KMS-11 (cell line): ENCODE data around the gene INCENP.

Experiments
- H2AFZ ChIP-seq: fragments of 200-600 bp; sonication (generic); 2 replicates; pipeline ENCODE4 v1.6.1; 2016; ENCODE audit warnings: antibody characterized with exemption, mixed run types, low read depth
- H3K27ac ChIP-seq: fragments of 200-600 bp; sonication (generic); 2 replicates; pipeline ENCODE4 v1.6.1; 2016; ENCODE audit warnings: mild to moderate bottlenecking, mixed run types
- H3K27me3 ChIP-seq: fragments of 200-600 bp; sonication (generic); 2 replicates; pipeline ENCODE4 v1.6.1; 2017; ENCODE audit warnings: mild to moderate bottlenecking, low read depth, mixed run types, moderate library complexity; ENCODE audit not compliant: insufficient read depth
- H3K36me3 ChIP-seq: fragments of 200-600 bp; sonication (generic); 2 replicates; pipeline ENCODE4 v1.6.1; 2017; ENCODE audit warnings: mild to moderate bottlenecking, mixed run types; ENCODE audit not compliant: insufficient read depth
- H3K4me1 ChIP-seq: fragments of 200-600 bp; sonication (generic); 2 replicates; pipeline ENCODE4 v1.6.1; 2016; ENCODE audit warnings: mild to moderate bottlenecking, low read depth, mixed run types; ENCODE audit not compliant: poor library complexity, severe bottlenecking
- H3K4me2 ChIP-seq: fragments of 200-600 bp; sonication (generic); 2 replicates; pipeline ENCODE4 v1.7.0; 2016; ENCODE audit warnings: mild to moderate bottlenecking, mixed run types
- H3K4me3 ChIP-seq: fragments of 200-600 bp; sonication (generic); IDR thresholded peaks from 2 replicates; pipeline ENCODE4 v1.6.1; 2017; ENCODE audit warnings: low read depth, low read length, mixed read lengths; ENCODE audit not compliant: insufficient read depth
- H3K79me2 ChIP-seq: fragments of 200-600 bp; sonication (generic); 2 replicates; pipeline ENCODE4 v1.6.1; 2016; ENCODE audit warnings: low read depth, mixed run types; ENCODE audit not compliant: insufficient read depth
- H3K9ac ChIP-seq: fragments of 200-600 bp; sonication (generic); 2 replicates; pipeline ENCODE4 v1.6.1; 2016; ENCODE audit warnings: mild to moderate bottlenecking, mixed run types
- H4K20me1 ChIP-seq: fragments of 200-600 bp; sonication (generic); 2 replicates; pipeline ENCODE4 v1.6.1; 2016; ENCODE audit warnings: mild to moderate bottlenecking, mixed run types; ENCODE audit not compliant: insufficient read depth
- CTCF ChIP-seq: fragments of 200-600 bp; sonication (generic); conservative IDR thresholded peaks from 2 replicates; pipeline ENCODE4 v1.6.1; 2017; ENCODE audit warnings: low read depth, mild to moderate bottlenecking, antibody characterized with exemption, low read length, moderate library complexity, mixed read lengths

Gene INCENP

GRCh38 chr11:62108971-62109404 lies 14.8 kb upstream of the INCENP start:
- no peaks in the 10 kb centered on the region for H3K4me1 ChIP-seq
- H3K27ac ChIP-seq = no peak overlapping the region
- no peak overlapping the region for H3K4me3 ChIP-seq
- TF ChIP-seq CTCF = no peak
- H3K4me2 ChIP-seq = no peak overlapping the region
- no peaks in the 10 kb centered on the region for H3K36me3 ChIP-seq
- H3K79me2 ChIP-seq = no peaks in the 10 kb centered on the region
- H2AFZ ChIP-seq = no peak overlapping the region
- no peaks in the 10 kb centered on the region for H4K20me1 ChIP-seq
- H3K27me3 ChIP-seq = no peaks in the 10 kb centered on the region
- H3K9ac ChIP-seq = no peak overlapping the region

GRCh38 chr11:62115085-62115694 lies 8.6 kb upstream of the INCENP start:
- TF ChIP-seq CTCF = no peak

GRCh38 chr11:62116451-62116850 lies 7.4 kb upstream of the INCENP start:
- Histone ChIP-seq H3K36me3 (no peaks in the 10 kb centered on the region), H3K27me3 (no peaks in the 10 kb centered on the region), H3K27ac (no peak overlapping the region), H3K79me2 (no peaks in the 10 kb centered on the region), H3K9ac (no peak overlapping the region), H3K4me1 (no peaks in the 10 kb centered on the region), H2AFZ (no peak overlapping the region), H4K20me1 (no peaks in the 10 kb centered on the region), H3K4me3 (no peak overlapping the region), H3K4me2 (no peak overlapping the region)
- no peak for TF ChIP-seq CTCF

More at GRCh38 chr11:62115085-62115694, 8.6 kb upstream of the INCENP start:
- H3K27me3 ChIP-seq = no peaks in the 10 kb centered on the region
- H3K36me3 ChIP-seq = no peaks in the 10 kb centered on the region
- H2AFZ ChIP-seq = no peak overlapping the region
- no peak overlapping the region for H3K4me3 ChIP-seq
- no peaks in the 10 kb centered on the region for H3K4me1 ChIP-seq
- H4K20me1 ChIP-seq = no peaks in the 10 kb centered on the region
- H3K79me2 ChIP-seq = no peaks in the 10 kb centered on the region
- H3K4me2 ChIP-seq = no peak overlapping the region
- no peak overlapping the region for H3K27ac ChIP-seq
- H3K9ac ChIP-seq = no peak overlapping the region

GRCh38 chr11:62119569-62119968 lies 4.2 kb upstream of the INCENP start:
- Histone ChIP-seq H3K27me3 (no peaks in the 10 kb centered on the region), H3K4me3 (no peak overlapping the region), H3K27ac (no peak overlapping the region), H2AFZ (no peak overlapping the region), H3K36me3 (no peaks in the 10 kb centered on the region), H3K9ac (no peak overlapping the region), H3K4me1 (peaks cover 4% of the 10 kb centered on the region), H4K20me1 (no peaks in the 10 kb centered on the region), H3K79me2 (peaks cover 9% of the 10 kb centered on the region), H3K4me2 (no peak overlapping the region)
- TF ChIP-seq CTCF = no peak
